HCT116 (cell line): ENCODE measurements around the gene ZSCAN23. TPM values are rescaled to one million over a fixed set of nuclear protein-coding genes. Genes with fewer than 3 reads are reported as not detected.

ENCODE experiments used
- ATAC-seq: fragments of 200-7000 bp; cut with Tn5 transposase; 2 replicates; pipeline ENCODE4 v1.9.1; 2020; ENCODE audit warnings: mild to moderate bottlenecking, moderate library complexity
- BruUV-seq: library from RNA; stranded (reverse); fragments of 400-500 nt; replicated peaks from 2 replicates; lab custom pipeline; 2021; lab: Mats Ljungman, UMichigan
- CTCF ChIA-PET: fragments of 300-600 bp; sonication (Branson Sonifier 250); formaldehyde crosslinking; loops from one replicate; lab custom pipeline; 2021; ENCODE audit warnings: antibody characterized with exemption; lab: Charles Lee
- POLR2A ChIA-PET: fragments of 300-600, 350-600 bp; sonication (Branson Sonifier 250); formaldehyde crosslinking; loops from one replicate; lab custom pipeline; 2021; ENCODE audit warnings: antibody characterized with exemption; lab: Charles Lee
- RAD21 ChIA-PET, 2 experiments: fragments of 300-600 bp; sonication (Branson Sonifier 250); formaldehyde crosslinking; loops; one replicate each; lab custom pipeline; 2023; ENCODE audit warnings: low total read pairs in 2 of 2; ENCODE audit not compliant: uncharacterized antibody in 2 of 2, unreplicated experiment in 2 of 2, low non-redundant PET in 1 of 2; lab: Charles Lee
- DNase-seq: peaks from one replicate; pipeline ENCODE4 v3.0.0-alpha.2; 2010; ENCODE audit warnings: low read depth, low spot score
- H2AFZ ChIP-seq: fragments of 200-600 bp; shearing (Covaris generic), sonication (generic); 2 replicates; pipeline ENCODE4 v1.6.1; 2017; ENCODE audit warnings: low read depth, mixed run types, mixed read lengths, antibody characterized with exemption, low read length; ENCODE audit not compliant: poor library complexity, severe bottlenecking
- H3K27ac ChIP-seq: 2 replicates; pipeline ENCODE4 v1.5.1; 2012; ENCODE audit warnings: low read depth, low read length
- H3K27me3 ChIP-seq: fragments of 200-600 bp; sonication (generic); 2 replicates; pipeline ENCODE4 v1.6.1; 2016; ENCODE audit warnings: mixed run types, low read length, mixed read lengths; ENCODE audit not compliant: insufficient read depth
- H3K36me3 ChIP-seq, 2 experiments: fragments of 200-500 bp in 1 of 2; fragments of 200-600 bp in 1 of 2; sonication (Bioruptor generic) in 1 of 2; sonication (generic) in 1 of 2; 2 replicates each; pipeline versions ENCODE4 v1.5.1 to v1.6.1; 2014 to 2016; ENCODE audit warnings: low read length in 2 of 2, inconsistent platforms in 1 of 2, mixed read lengths in 1 of 2, mixed run types in 1 of 2; ENCODE audit not compliant: insufficient read depth in 2 of 2, control insufficient read depth in 1 of 2
- H3K4me1 ChIP-seq, 2 experiments: fragments of 200-600 bp in 1 of 2; sonication (generic) in 1 of 2; 2 replicates each; pipeline versions ENCODE4 v1.5.1 to v1.6.1; 2012 to 2017; ENCODE audit warnings: low read length in 2 of 2, inconsistent platforms in 1 of 2, mild to moderate bottlenecking in 1 of 2, mixed read lengths in 1 of 2, mixed run types in 1 of 2, moderate library complexity in 1 of 2; ENCODE audit not compliant: insufficient read depth in 2 of 2, control insufficient read depth in 1 of 2
- H3K4me2 ChIP-seq: fragments of 200-600 bp; sonication (generic); 2 replicates; pipeline ENCODE4 v1.6.1; 2017; ENCODE audit warnings: mixed run types, low read length, mixed read lengths
- H3K4me3 ChIP-seq, 2 experiments: fragments of 200-600 bp in 1 of 2; sonication (generic) in 1 of 2; replicated peaks in 1 of 2; 2 replicates each; pipeline ENCODE4 v1.5.1; 2011 to 2016; ENCODE audit warnings: low read length in 2 of 2, control low read depth in 1 of 2, low read depth in 1 of 2, mild to moderate bottlenecking in 1 of 2, mixed read lengths in 1 of 2, mixed run types in 1 of 2
- H3K79me2 ChIP-seq: fragments of 200-600 bp; sonication (generic); 2 replicates; pipeline ENCODE4 v1.6.1; 2017; ENCODE audit warnings: mild to moderate bottlenecking, mixed run types, low read length, moderate library complexity, mixed read lengths; ENCODE audit not compliant: insufficient read depth
- H3K9ac ChIP-seq: fragments of 200-600 bp; sonication (generic); 2 replicates; pipeline ENCODE4 v1.6.1; 2016; ENCODE audit warnings: low read length, mixed read lengths
- H3K9me2 ChIP-seq: fragments of 200-600 bp; sonication (generic), shearing (Covaris generic); 2 replicates; pipeline ENCODE4 v1.6.1; 2017; ENCODE audit warnings: mixed run types, mild to moderate bottlenecking, moderate library complexity; ENCODE audit not compliant: insufficient read depth
- H3K9me3 ChIP-seq, 2 experiments: fragments of 200-500 bp in 1 of 2; fragments of 200-600 bp in 1 of 2; sonication (Bioruptor generic) in 1 of 2; sonication (generic) in 1 of 2; 2 replicates each; pipeline ENCODE4 v1.6.1; 2014 to 2017; ENCODE audit warnings: low read length in 2 of 2, mixed read lengths in 2 of 2, inconsistent platforms in 1 of 2, low read depth in 1 of 2, mild to moderate bottlenecking in 1 of 2, mixed run types in 1 of 2, moderate library complexity in 1 of 2; ENCODE audit not compliant: control insufficient read depth in 1 of 2, insufficient read depth in 1 of 2
- H4K20me1 ChIP-seq: fragments of 200-600 bp; sonication (generic), shearing (Covaris generic); 2 replicates; pipeline ENCODE4 v1.6.1; 2017; ENCODE audit warnings: mixed run types, mild to moderate bottlenecking, moderate library complexity; ENCODE audit not compliant: insufficient read depth
- CEBPB ChIP-seq: IDR thresholded peaks from 2 replicates; pipeline ENCODE4 v1.6.1; 2012; ENCODE audit warnings: low read depth
- CTCF ChIP-seq, 3 experiments: fragments of 200-600 bp in 1 of 3; sonication (generic) in 1 of 3; IDR thresholded peaks in 2 of 3; conservative IDR thresholded peaks in 1 of 3; 2 replicates each; pipeline ENCODE4 v1.5.1; 2012 to 2017; ENCODE audit warnings: low read depth in 2 of 3, low read length in 2 of 3, antibody characterized with exemption in 1 of 3, borderline replicate concordance in 1 of 3, control low read depth in 1 of 3, mild to moderate bottlenecking in 1 of 3, mixed read lengths in 1 of 3, mixed run types in 1 of 3, moderate library complexity in 1 of 3; ENCODE audit not compliant: insufficient read depth in 1 of 3
- EGR1 ChIP-seq: IDR thresholded peaks from 2 replicates; pipeline ENCODE4 v1.6.1; 2012; ENCODE audit warnings: low read depth
- ELF1 ChIP-seq: IDR thresholded peaks from 2 replicates; pipeline ENCODE4 v1.6.1; 2012; ENCODE audit warnings: low read depth, borderline replicate concordance
- EZH2 ChIP-seq: fragments of 200-600 bp; sonication (generic); IDR thresholded peaks from 2 replicates; pipeline ENCODE4 v1.6.1; 2017; ENCODE audit warnings: antibody characterized with exemption, mixed run types
- EZH2phosphoT487 ChIP-seq: fragments of 200-600 bp; IDR thresholded peaks from 2 replicates; pipeline ENCODE4 v1.6.1; 2018; ENCODE audit warnings: antibody characterized with exemption, borderline replicate concordance
- FOSL1 ChIP-seq: IDR thresholded peaks from 2 replicates; pipeline ENCODE4 v1.6.1; 2012; ENCODE audit warnings: low read depth
- JUND ChIP-seq: IDR thresholded peaks from 2 replicates; pipeline ENCODE4 v1.6.1; 2012
- POLR2A ChIP-seq: IDR thresholded peaks from 2 replicates; pipeline ENCODE4 v1.7.0; 2011; ENCODE audit warnings: borderline replicate concordance; ENCODE audit not compliant: insufficient read depth, insufficient read length; ENCODE audit errors: extremely low read depth
- POLR2AphosphoS5 ChIP-seq: IDR thresholded peaks from 2 replicates; pipeline ENCODE4 v1.6.1; 2011; ENCODE audit warnings: mild to moderate bottlenecking, low read depth, low read length, moderate library complexity
- RAD21 ChIP-seq: IDR thresholded peaks from 2 replicates; pipeline ENCODE4 v1.6.1; 2012; ENCODE audit warnings: low read depth, mild to moderate bottlenecking
- REST ChIP-seq: IDR thresholded peaks from 2 replicates; pipeline ENCODE4 v1.6.1; 2012; ENCODE audit warnings: low read depth
- SIN3A ChIP-seq: IDR thresholded peaks from 2 replicates; pipeline ENCODE4 v1.6.1; 2012; ENCODE audit warnings: low read depth
- SP1 ChIP-seq: IDR thresholded peaks from 2 replicates; pipeline ENCODE4 v1.6.1; 2012; ENCODE audit warnings: low read depth
- SRF ChIP-seq: IDR thresholded peaks from 2 replicates; pipeline ENCODE4 v1.6.1; 2012; ENCODE audit warnings: low read depth
- YY1 ChIP-seq: IDR thresholded peaks from 2 replicates; pipeline ENCODE4 v1.6.1; 2011; ENCODE audit warnings: low read length, low read depth, moderate library complexity, mild to moderate bottlenecking; ENCODE audit not compliant: insufficient replicate concordance; ENCODE audit errors: extremely low read depth
- ZFX ChIP-seq: fragments of 450-650 bp; IDR thresholded peaks from 2 replicates; pipeline ENCODE4 v1.6.1; 2017
- ZNF274 ChIP-seq: fragments of 200-500 bp; sonication (Bioruptor generic); IDR thresholded peaks from 2 replicates; pipeline ENCODE4 v1.6.1; 2014; ENCODE audit warnings: mild to moderate bottlenecking, low read depth, low read length, inconsistent platforms
- intact Hi-C: fragments of 100-400 bp; cut with micrococcal nuclease; formaldehyde crosslinking; loops from 2 replicates; pipeline ENCODE4 v1.10.0; 2022
- total RNA-seq: library from RNA; stranded (reverse); gene quantifications from one replicate; pipeline ENCODE4 v1.2.1, GENCODE V29; 2021; ENCODE audit not compliant: unreplicated experiment
- TF ChIP-seq, protein P1 (sequence below): IDR thresholded peaks from 2 replicates; pipeline ENCODE4 v1.6.1; 2012
- TF ChIP-seq, protein P2 (sequence below): IDR thresholded peaks from 2 replicates; pipeline ENCODE4 v1.6.1; 2012

Gene ZSCAN23
- total RNA-seq, 1 experiment from 2014 or later: not detected

DNA sequence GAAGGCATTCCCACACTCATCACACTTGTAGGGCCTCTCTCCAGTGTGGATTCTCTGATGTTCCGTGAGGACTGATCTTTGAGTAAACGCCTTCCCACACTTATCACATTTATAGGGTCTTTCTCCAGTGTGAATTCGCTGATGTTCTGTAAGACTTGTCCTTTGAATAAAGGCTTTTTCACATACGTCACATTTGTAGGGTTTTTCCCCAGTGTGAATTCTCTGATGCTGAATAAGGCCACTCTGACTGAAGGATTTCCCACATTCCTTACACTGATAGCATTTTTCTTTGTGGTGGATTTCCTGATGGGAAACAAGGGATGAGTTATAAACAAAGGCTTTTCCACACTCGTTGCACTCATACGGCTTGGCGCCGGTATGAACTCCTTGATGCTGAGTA, 52.6 kb downstream of the ZSCAN23 start (continued):
- no peak for TF ChIP-seq YY1

DNA sequence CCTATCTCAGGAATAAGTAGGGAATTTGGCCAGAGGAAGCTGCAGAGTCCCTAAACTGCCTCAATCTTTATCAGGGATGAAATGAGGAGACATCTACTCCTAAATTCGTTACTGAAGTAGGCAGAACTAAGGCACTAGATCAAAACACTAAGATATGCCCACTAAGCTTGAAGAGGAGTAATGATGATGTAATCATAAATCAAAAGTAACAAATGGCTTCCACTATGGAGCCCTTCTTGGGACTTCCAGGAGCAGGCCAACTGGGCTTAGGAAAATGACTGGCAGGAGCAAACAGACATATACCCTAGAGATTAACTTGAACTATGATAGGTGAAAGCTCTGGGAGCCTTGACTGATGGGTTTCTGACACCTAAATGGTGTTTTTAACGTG, 59.2 kb downstream of the ZSCAN23 start:
- no peaks in the 10 kb centered on the region; a peak in 1 of 4 replicates for H3K9me3 ChIP-seq
- no peaks in the 10 kb centered on the region for H4K20me1 ChIP-seq
- DNase-seq (no peak), ATAC-seq (no peak)
- intact Hi-C loops: no loop called here
- ChIA-PET POLR2A (interaction anchor here (0.9 to 1.6 kb wide), 5 partner anchors 13 to 630 kb away, joined by 3 to 14 read pairs (median 4); partner anchors contain the start of gene ZKSCAN8), RAD21 (interaction anchor here in 1 of 2 experiments (1.1 kb wide), 1 partner anchor 243 kb away, joined by 3 read pairs; the partner anchor contains the start of gene ZKSCAN8), CTCF (interaction anchor here (0.6 to 2.6 kb wide), 11 partner anchors 9 to 489 kb away, joined by 3 to 20 read pairs (median 3); partner anchors contain the start of genes ZSCAN16, ZSCAN26 and ZSCAN31)
- H3K36me3 ChIP-seq: no peaks in the 10 kb centered on the region
- no peaks in the 10 kb centered on the region for H3K9me2 ChIP-seq
- BruUV-seq: no TSS peak
- no peaks in the 10 kb centered on the region for H3K79me2 ChIP-seq
- no peak overlapping the region for H3K9ac ChIP-seq
- peak overlapping the region in 1 of 2 experiments; percentile 55; a peak in 1 of 4 replicates for H3K4me3 ChIP-seq
- H3K27ac ChIP-seq: peak overlapping the region; percentile 73
- peak overlapping the region; percentile 55 for H2AFZ ChIP-seq
- no peaks in the 10 kb centered on the region for H3K27me3 ChIP-seq
- H3K4me1 ChIP-seq: peaks cover 7 to 17% of the 10 kb centered on the region in 2 experiments; a peak in 3 of 4 replicates
- peak overlapping the region; percentile 82 for H3K4me2 ChIP-seq
- TF ChIP-seq YY1: no peak
- TF ChIP-seq, protein P1, sequence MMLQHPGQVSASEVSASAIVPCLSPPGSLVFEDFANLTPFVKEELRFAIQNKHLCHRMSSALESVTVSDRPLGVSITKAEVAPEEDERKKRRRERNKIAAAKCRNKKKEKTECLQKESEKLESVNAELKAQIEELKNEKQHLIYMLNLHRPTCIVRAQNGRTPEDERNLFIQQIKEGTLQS: no peak
- no peak for TF ChIP-seq EGR1
- no peak for TF ChIP-seq SIN3A
- no peak for TF ChIP-seq POLR2A
- TF ChIP-seq ZNF274: no peak
- TF ChIP-seq EZH2phosphoT487: no peak
- TF ChIP-seq JUND: no peak
- no peak for TF ChIP-seq SP1
- TF ChIP-seq SRF: no peak
- TF ChIP-seq RAD21: no peak
- TF ChIP-seq CEBPB: no peak
- no peak for TF ChIP-seq ZFX
- no peak for TF ChIP-seq ELF1
- no peak for TF ChIP-seq REST
- TF ChIP-seq, protein P2, sequence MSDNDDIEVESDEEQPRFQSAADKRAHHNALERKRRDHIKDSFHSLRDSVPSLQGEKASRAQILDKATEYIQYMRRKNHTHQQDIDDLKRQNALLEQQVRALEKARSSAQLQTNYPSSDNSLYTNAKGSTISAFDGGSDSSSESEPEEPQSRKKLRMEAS: no peak
- no peak for TF ChIP-seq EZH2
- no peak for TF ChIP-seq CTCF (IDR thresholded peaks at IDR 0.05 in 2 of 3, conservative IDR thresholded peaks at IDR 0.05 in 1 of 3; ENCODE audit: borderline replicate concordance in 1 of 3, insufficient read depth in 1 of 3, low read depth in 2 of 3, low read length in 2 of 3)
- no peak for TF ChIP-seq POLR2AphosphoS5
- TF ChIP-seq FOSL1: no peak
